HCT116 (cell line): ENCODE results near the gene KHNYN. TPM values are rescaled to one million over a fixed set of nuclear protein-coding genes. Genes with fewer than 3 reads are reported as not detected.

Experiments
- ATAC-seq: fragments of 200-7000 bp; cut with Tn5 transposase; 2 replicates; pipeline ENCODE4 v1.9.1; 2020; ENCODE audit warnings: mild to moderate bottlenecking, moderate library complexity
- BruUV-seq: library from RNA; stranded (reverse); fragments of 400-500 nt; replicated peaks from 2 replicates; lab custom pipeline; 2021; lab: Mats Ljungman, UMichigan
- CTCF ChIA-PET: fragments of 300-600 bp; sonication (Branson Sonifier 250); formaldehyde crosslinking; loops from one replicate; lab custom pipeline; 2021; ENCODE audit warnings: antibody characterized with exemption; lab: Charles Lee
- POLR2A ChIA-PET: fragments of 300-600, 350-600 bp; sonication (Branson Sonifier 250); formaldehyde crosslinking; loops from one replicate; lab custom pipeline; 2021; ENCODE audit warnings: antibody characterized with exemption; lab: Charles Lee
- RAD21 ChIA-PET, 2 experiments: fragments of 300-600 bp; sonication (Branson Sonifier 250); formaldehyde crosslinking; loops; one replicate each; lab custom pipeline; 2023; ENCODE audit warnings: low total read pairs in 2 of 2; ENCODE audit not compliant: uncharacterized antibody in 2 of 2, unreplicated experiment in 2 of 2, low non-redundant PET in 1 of 2; lab: Charles Lee
- DNase-seq: peaks from one replicate; pipeline ENCODE4 v3.0.0-alpha.2; 2010; ENCODE audit warnings: low read depth, low spot score
- H2AFZ ChIP-seq: fragments of 200-600 bp; shearing (Covaris generic), sonication (generic); 2 replicates; pipeline ENCODE4 v1.6.1; 2017; ENCODE audit warnings: low read depth, mixed run types, mixed read lengths, antibody characterized with exemption, low read length; ENCODE audit not compliant: poor library complexity, severe bottlenecking
- H3K27ac ChIP-seq: 2 replicates; pipeline ENCODE4 v1.5.1; 2012; ENCODE audit warnings: low read depth, low read length
- H3K27me3 ChIP-seq: fragments of 200-600 bp; sonication (generic); 2 replicates; pipeline ENCODE4 v1.6.1; 2016; ENCODE audit warnings: mixed run types, low read length, mixed read lengths; ENCODE audit not compliant: insufficient read depth
- H3K36me3 ChIP-seq, 2 experiments: fragments of 200-500 bp in 1 of 2; fragments of 200-600 bp in 1 of 2; sonication (Bioruptor generic) in 1 of 2; sonication (generic) in 1 of 2; 2 replicates each; pipeline versions ENCODE4 v1.5.1 to v1.6.1; 2014 to 2016; ENCODE audit warnings: low read length in 2 of 2, inconsistent platforms in 1 of 2, mixed read lengths in 1 of 2, mixed run types in 1 of 2; ENCODE audit not compliant: insufficient read depth in 2 of 2, control insufficient read depth in 1 of 2
- H3K4me1 ChIP-seq, 2 experiments: fragments of 200-600 bp in 1 of 2; sonication (generic) in 1 of 2; 2 replicates each; pipeline versions ENCODE4 v1.5.1 to v1.6.1; 2012 to 2017; ENCODE audit warnings: low read length in 2 of 2, inconsistent platforms in 1 of 2, mild to moderate bottlenecking in 1 of 2, mixed read lengths in 1 of 2, mixed run types in 1 of 2, moderate library complexity in 1 of 2; ENCODE audit not compliant: insufficient read depth in 2 of 2, control insufficient read depth in 1 of 2
- H3K4me2 ChIP-seq: fragments of 200-600 bp; sonication (generic); 2 replicates; pipeline ENCODE4 v1.6.1; 2017; ENCODE audit warnings: mixed run types, low read length, mixed read lengths
- H3K4me3 ChIP-seq, 2 experiments: fragments of 200-600 bp in 1 of 2; sonication (generic) in 1 of 2; replicated peaks in 1 of 2; 2 replicates each; pipeline ENCODE4 v1.5.1; 2011 to 2016; ENCODE audit warnings: low read length in 2 of 2, control low read depth in 1 of 2, low read depth in 1 of 2, mild to moderate bottlenecking in 1 of 2, mixed read lengths in 1 of 2, mixed run types in 1 of 2
- H3K79me2 ChIP-seq: fragments of 200-600 bp; sonication (generic); 2 replicates; pipeline ENCODE4 v1.6.1; 2017; ENCODE audit warnings: mild to moderate bottlenecking, mixed run types, low read length, moderate library complexity, mixed read lengths; ENCODE audit not compliant: insufficient read depth
- H3K9ac ChIP-seq: fragments of 200-600 bp; sonication (generic); 2 replicates; pipeline ENCODE4 v1.6.1; 2016; ENCODE audit warnings: low read length, mixed read lengths
- H3K9me2 ChIP-seq: fragments of 200-600 bp; sonication (generic), shearing (Covaris generic); 2 replicates; pipeline ENCODE4 v1.6.1; 2017; ENCODE audit warnings: mixed run types, mild to moderate bottlenecking, moderate library complexity; ENCODE audit not compliant: insufficient read depth
- H3K9me3 ChIP-seq, 2 experiments: fragments of 200-500 bp in 1 of 2; fragments of 200-600 bp in 1 of 2; sonication (Bioruptor generic) in 1 of 2; sonication (generic) in 1 of 2; 2 replicates each; pipeline ENCODE4 v1.6.1; 2014 to 2017; ENCODE audit warnings: low read length in 2 of 2, mixed read lengths in 2 of 2, inconsistent platforms in 1 of 2, low read depth in 1 of 2, mild to moderate bottlenecking in 1 of 2, mixed run types in 1 of 2, moderate library complexity in 1 of 2; ENCODE audit not compliant: control insufficient read depth in 1 of 2, insufficient read depth in 1 of 2
- H4K20me1 ChIP-seq: fragments of 200-600 bp; sonication (generic), shearing (Covaris generic); 2 replicates; pipeline ENCODE4 v1.6.1; 2017; ENCODE audit warnings: mixed run types, mild to moderate bottlenecking, moderate library complexity; ENCODE audit not compliant: insufficient read depth
- CTCF ChIP-seq, 3 experiments: fragments of 200-600 bp in 1 of 3; sonication (generic) in 1 of 3; IDR thresholded peaks in 2 of 3; conservative IDR thresholded peaks in 1 of 3; 2 replicates each; pipeline ENCODE4 v1.5.1; 2012 to 2017; ENCODE audit warnings: low read depth in 2 of 3, low read length in 2 of 3, antibody characterized with exemption in 1 of 3, borderline replicate concordance in 1 of 3, control low read depth in 1 of 3, mild to moderate bottlenecking in 1 of 3, mixed read lengths in 1 of 3, mixed run types in 1 of 3, moderate library complexity in 1 of 3; ENCODE audit not compliant: insufficient read depth in 1 of 3
- EGR1 ChIP-seq: IDR thresholded peaks from 2 replicates; pipeline ENCODE4 v1.6.1; 2012; ENCODE audit warnings: low read depth
- ELF1 ChIP-seq: IDR thresholded peaks from 2 replicates; pipeline ENCODE4 v1.6.1; 2012; ENCODE audit warnings: low read depth, borderline replicate concordance
- EZH2phosphoT487 ChIP-seq: fragments of 200-600 bp; IDR thresholded peaks from 2 replicates; pipeline ENCODE4 v1.6.1; 2018; ENCODE audit warnings: antibody characterized with exemption, borderline replicate concordance
- JUND ChIP-seq: IDR thresholded peaks from 2 replicates; pipeline ENCODE4 v1.6.1; 2012
- RAD21 ChIP-seq: IDR thresholded peaks from 2 replicates; pipeline ENCODE4 v1.6.1; 2012; ENCODE audit warnings: low read depth, mild to moderate bottlenecking
- intact Hi-C: fragments of 100-400 bp; cut with micrococcal nuclease; formaldehyde crosslinking; loops from 2 replicates; pipeline ENCODE4 v1.10.0; 2022
- total RNA-seq: library from RNA; stranded (reverse); gene quantifications from one replicate; pipeline ENCODE4 v1.2.1, GENCODE V29; 2021; ENCODE audit not compliant: unreplicated experiment

The KHNYN gene
- total RNA-seq, 1 experiment from 2014 or later = 50.1 TPM

GRCh38 chr14:24430682-24431568 is 1.2 kb downstream of the KHNYN start (continued):
- TF ChIP-seq ELF1 = no peak

GRCh38 chr14:24431569-24432258 is 2.0 kb downstream of the KHNYN start:
- H3K4me3 ChIP-seq = peak overlapping the region; percentile 93 to 95; a peak in 3 of 4 replicates
- TF ChIP-seq RAD21 = peak; percentile 96
- no peak for TF ChIP-seq EZH2phosphoT487
- TF ChIP-seq JUND = no peak
- no peak for TF ChIP-seq ELF1
- peak; percentile 96 to 99 (median 97) for TF ChIP-seq CTCF (IDR thresholded peaks at IDR 0.05 in 2 of 3, conservative IDR thresholded peaks at IDR 0.05 in 1 of 3; ENCODE audit: borderline replicate concordance in 1 of 3, insufficient read depth in 1 of 3, low read depth in 2 of 3, low read length in 2 of 3)
- TF ChIP-seq EGR1 = no peak
- TF ChIP-seq, all 23 proteins: peak for 2
- RAD21 ChIA-PET = interaction anchor here (0.6 to 2.1 kb wide), 14 partner anchors 10 to 220 kb away, joined by 3 to 25 read pairs (median 4); partner anchors contain the start of gene DHRS1 (in 1 of the 2)
- BruUV-seq = no TSS peak
- Histone ChIP-seq H3K4me1 (peaks cover 14 to 33% of the 10 kb centered on the region in 2 experiments), H2AFZ (no peak overlapping the region), H4K20me1 (no peaks in the 10 kb centered on the region), H3K9me3 (no peaks in the 10 kb centered on the region), H3K36me3 (peaks cover 10 to 15% of the 10 kb centered on the region in 2 experiments; a peak in 3 of 4 replicates), H3K27me3 (no peaks in the 10 kb centered on the region), H3K9me2 (no peaks in the 10 kb centered on the region), H3K79me2 (peaks cover 21% of the 10 kb centered on the region), H3K9ac (peak overlapping the region; percentile 95), H3K27ac (peak overlapping the region; percentile 92), H3K4me2 (peak overlapping the region; percentile 95)
- POLR2A ChIA-PET = interaction anchor here (0.7 to 3.3 kb wide), 17 partner anchors 9 to 338 kb away, joined by 3 to 38 read pairs (median 4); partner anchors contain the start of genes CHMP4A, CIDEB, PCK2 and TINF2
- peak; percentile 73 for ATAC-seq
- intact Hi-C loops = loop anchor here (1.0 to 10.0 kb wide), 4 partner anchors 66 to 217 kb away; partner anchors contain the start of genes CHMP4A, MDP1 and TINF2
- DNase-seq = peak; percentile 92
- CTCF ChIA-PET = interaction anchor here (0.6 to 4.1 kb wide), 38 partner anchors 9 to 285 kb away, joined by 3 to 162 read pairs (median 5); partner anchors contain the start of genes ADCY4, CIDEB, DHRS1 and IPO4
